Ovary (tissue), 9 donors: ENCODE data around the gene DCX. TPM values are rescaled to one million over a fixed set of nuclear protein-coding genes. Genes with fewer than 3 reads are reported as not detected.
"Not testable (repeated sequence)": the region's sequence is repeated elsewhere in the genome, so short reads cannot be mapped to it uniquely, and the experiment has no call there.

Experiments used
- DNase-seq, 5 donors: peaks; one replicate each; pipeline ENCODE4 v3.0.0-alpha.2; 2019 to 2020
- H3K27ac ChIP-seq, 2 donors: fragments of 200-600 bp; one replicate each; pipeline versions ENCODE4 v1.5.1 to v1.8.0; 2019 to 2022
- H3K27me3 ChIP-seq: fragments of 200-600 bp; one replicate; pipeline ENCODE4 v1.8.0; 2022
- H3K36me3 ChIP-seq: fragments of 200-600 bp; sonication (generic); one replicate; pipeline ENCODE4 v1.5.1; 2019
- H3K4me1 ChIP-seq: one replicate; pipeline ENCODE4 v1.8.1; 2013; ENCODE audit warnings: mild to moderate bottlenecking, moderate library complexity; ENCODE audit not compliant: insufficient read depth
- H3K4me3 ChIP-seq: fragments of 200-600 bp; sonication (generic); one replicate; pipeline ENCODE4 v1.5.1; 2017
- H3K9me3 ChIP-seq, 2 donors: fragments of 200-600 bp in 1 of 2; sonication (generic) in 1 of 2; one replicate each; pipeline versions ENCODE4 v1.5.1 to v1.8.1; 2013 to 2019; ENCODE audit warnings: mild to moderate bottlenecking in 1 of 2, moderate library complexity in 1 of 2
- EP300 ChIP-seq: sonication (generic); formaldehyde crosslinking; IDR thresholded peaks from one replicate; pipeline ENCODE4 v1.6.1; 2017; ENCODE audit warnings: antibody characterized with exemption
- POLR2A ChIP-seq: fragments of 450-650 bp; IDR thresholded peaks from one replicate; pipeline ENCODE4 v1.6.1; 2017; ENCODE audit warnings: antibody characterized with exemption, mild to moderate bottlenecking, moderate library complexity
- WGBS, 3 donors: extraction: QIAGEN DNeasy Blood & Tissue Kit in 1 of 3; methylation state at CpG; one replicate each; pipeline versions ENCODE4 v1.1.5 to v1.1.7; 2013 to 2017; 5-methylcytosine and 5-hydroxymethylcytosine counted together
- intact Hi-C, 4 donors: fragments of 100-400 bp; cut with DNase I; formaldehyde crosslinking; loops; one replicate each; pipeline versions ENCODE4 v1.11.0 to v1.15.1; 2022 to 2023
- polyA plus RNA-seq, 2 donors: library from polyadenylated mRNA; stranded (reverse); fragments of 200-250 nt in 1 of 2; fragments of 350-450 nt in 1 of 2; fragmentation: Illumina TruSeq in 1 of 2; extraction: RNeasy Lipid Tissue Mini Kit (QIAGEN cat#74804) in 1 of 2; gene quantifications; one replicate each; pipeline ENCODE4 v1.2.3, GENCODE V29; 2013 to 2014
- total RNA-seq, 7 donors: library from RNA; depleted of rRNA in 2 of 7; stranded (reverse); fragments of >200 nt in 2 of 7; fragmentation: NEBNext Ultra II Directional in 3 of 7; extraction: Animal tissue kit (Norgen Biotek cat#: 25700) in 3 of 7; gene quantifications; one replicate each; pipeline versions ENCODE4 v1.1.0 to v1.2.4, GENCODE V29; 2016 to 2023
- TF ChIP-seq, protein P1 (sequence below), 3 donors: fragments of 450-650 bp in 2 of 3; fragments of 200-600 bp in 1 of 3; IDR thresholded peaks; one replicate each; pipeline versions ENCODE4 v1.5.1 to v1.8.0; 2016 to 2022; ENCODE audit warnings: antibody characterized with exemption in 3 of 3, mild to moderate bottlenecking in 1 of 3
- donor health status: DM: no; HTN: no; CAD: no; lungs with moderate emphysema.
- donor health status: DM: no; HTN: no; CAD: no.
- donor health status: Bipolar disorder and iron deficiency.
- donor health status: DM: yes; HTN: yes; CAD: no.
- donor health status: DM: no; HTN: no; CAD: no.
- donor health status: DM: yes; HTN: yes; CAD: no.

The DCX gene
- total and polyA plus RNA-seq, 9 donors = 0.02 to 0.22 (median 0.09) TPM; not detected in 3

DNA sequence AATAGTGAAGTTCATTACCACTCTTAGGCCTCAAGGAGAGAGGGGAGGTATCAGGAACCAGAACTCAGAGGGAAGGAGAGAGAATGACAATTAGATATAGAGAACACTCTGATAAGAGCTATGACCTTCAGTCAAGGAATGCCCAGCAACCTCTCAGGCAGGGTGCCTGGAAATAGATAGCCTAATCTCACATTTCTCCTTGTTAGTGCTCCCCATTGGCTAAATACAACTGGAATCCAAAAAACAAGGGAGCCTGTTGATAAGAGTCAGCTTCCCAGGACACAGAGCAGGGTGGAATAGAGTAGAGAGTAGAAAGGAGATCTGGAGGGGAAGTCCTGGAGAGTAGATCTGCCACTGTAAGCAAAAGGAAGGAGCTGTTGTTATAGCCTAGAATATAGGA, 62.1 kb downstream of the DCX start:
- intact Hi-C loops = no loop called here
- Histone ChIP-seq H3K9me3 (no peaks in the 10 kb centered on the region), H3K36me3 (no peaks in the 10 kb centered on the region), H3K4me3 (no peak overlapping the region), H3K27ac (no peak overlapping the region), H3K27me3 (no peaks in the 10 kb centered on the region), H3K4me1 (no peaks in the 10 kb centered on the region)
- DNase-seq = no peak
- TF ChIP-seq EP300 (no peak), POLR2A (no peak)
- TF ChIP-seq, protein P1, sequence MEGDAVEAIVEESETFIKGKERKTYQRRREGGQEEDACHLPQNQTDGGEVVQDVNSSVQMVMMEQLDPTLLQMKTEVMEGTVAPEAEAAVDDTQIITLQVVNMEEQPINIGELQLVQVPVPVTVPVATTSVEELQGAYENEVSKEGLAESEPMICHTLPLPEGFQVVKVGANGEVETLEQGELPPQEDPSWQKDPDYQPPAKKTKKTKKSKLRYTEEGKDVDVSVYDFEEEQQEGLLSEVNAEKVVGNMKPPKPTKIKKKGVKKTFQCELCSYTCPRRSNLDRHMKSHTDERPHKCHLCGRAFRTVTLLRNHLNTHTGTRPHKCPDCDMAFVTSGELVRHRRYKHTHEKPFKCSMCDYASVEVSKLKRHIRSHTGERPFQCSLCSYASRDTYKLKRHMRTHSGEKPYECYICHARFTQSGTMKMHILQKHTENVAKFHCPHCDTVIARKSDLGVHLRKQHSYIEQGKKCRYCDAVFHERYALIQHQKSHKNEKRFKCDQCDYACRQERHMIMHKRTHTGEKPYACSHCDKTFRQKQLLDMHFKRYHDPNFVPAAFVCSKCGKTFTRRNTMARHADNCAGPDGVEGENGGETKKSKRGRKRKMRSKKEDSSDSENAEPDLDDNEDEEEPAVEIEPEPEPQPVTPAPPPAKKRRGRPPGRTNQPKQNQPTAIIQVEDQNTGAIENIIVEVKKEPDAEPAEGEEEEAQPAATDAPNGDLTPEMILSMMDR (IDR thresholded peaks at IDR 0.05) = no peak

DNA sequence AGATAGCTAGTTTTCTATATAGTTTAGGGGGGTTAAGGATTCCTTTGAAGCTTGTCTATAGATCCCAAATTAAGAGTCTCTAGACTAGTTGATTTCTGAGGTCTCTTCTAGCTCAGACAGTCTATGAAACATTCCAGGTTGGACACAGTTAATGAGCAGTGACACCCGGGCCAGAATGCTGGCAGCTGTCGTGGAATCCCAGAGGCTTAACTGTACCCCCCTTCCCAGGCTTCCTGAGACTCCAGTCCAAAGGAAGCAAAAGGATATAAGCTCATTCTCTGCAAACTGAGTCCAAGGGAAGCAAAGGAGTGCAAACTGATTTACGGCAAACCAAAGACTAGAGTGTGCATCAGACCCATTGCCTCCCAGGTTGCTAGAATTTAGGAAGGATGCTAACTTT, 62.9 kb downstream of the DCX start:
- WGBS, 3 donors = 41 to 55% (median 42%) methylated on average over 3 of the region's 3 CpGs
- Histone ChIP-seq H3K27ac (no peak overlapping the region), H3K4me3 (no peak overlapping the region), H3K9me3 (no peaks in the 10 kb centered on the region), H3K4me1 (no peaks in the 10 kb centered on the region), H3K36me3 (no peaks in the 10 kb centered on the region), H3K27me3 (no peaks in the 10 kb centered on the region)
- intact Hi-C loops = no loop called here
- TF ChIP-seq, protein P1 (IDR thresholded peaks at IDR 0.05) = no peak
- TF ChIP-seq EP300 (no peak), POLR2A (no peak)
- no peak for DNase-seq

DNA sequence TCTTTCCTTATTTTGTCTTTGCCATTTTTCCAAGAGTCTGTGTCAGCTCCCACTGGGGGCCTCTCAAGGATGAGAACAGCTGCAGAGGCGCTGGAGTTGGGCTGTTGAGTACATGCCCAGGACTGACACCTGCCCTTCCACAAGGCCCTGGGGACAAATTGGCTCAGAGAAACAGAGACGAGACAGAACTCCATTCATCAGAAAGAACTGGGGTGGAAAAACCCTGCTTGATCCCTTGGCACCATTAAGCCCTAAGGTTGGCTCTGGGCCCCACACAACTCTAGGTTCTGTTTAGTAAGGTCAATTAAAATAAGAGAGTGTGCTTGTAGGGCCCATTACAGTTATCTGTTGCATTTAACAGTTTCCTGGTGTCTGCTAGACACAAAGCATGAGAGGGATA, 63.6 kb downstream of the DCX start:
- Histone ChIP-seq H3K27me3 (no peaks in the 10 kb centered on the region), H3K36me3 (no peaks in the 10 kb centered on the region), H3K4me1 (no peaks in the 10 kb centered on the region), H3K9me3 (no peaks in the 10 kb centered on the region), H3K27ac (no peak overlapping the region), H3K4me3 (no peak overlapping the region)
- TF ChIP-seq, protein P1 (IDR thresholded peaks at IDR 0.05) = no peak
- TF ChIP-seq EP300 (no peak), POLR2A (no peak)
- intact Hi-C loops = no loop called here
- DNase-seq = no peak
- 47 to 68% (median 51%) methylated on average over 2 of the region's 2 CpGs for WGBS, 3 donors

DNA sequence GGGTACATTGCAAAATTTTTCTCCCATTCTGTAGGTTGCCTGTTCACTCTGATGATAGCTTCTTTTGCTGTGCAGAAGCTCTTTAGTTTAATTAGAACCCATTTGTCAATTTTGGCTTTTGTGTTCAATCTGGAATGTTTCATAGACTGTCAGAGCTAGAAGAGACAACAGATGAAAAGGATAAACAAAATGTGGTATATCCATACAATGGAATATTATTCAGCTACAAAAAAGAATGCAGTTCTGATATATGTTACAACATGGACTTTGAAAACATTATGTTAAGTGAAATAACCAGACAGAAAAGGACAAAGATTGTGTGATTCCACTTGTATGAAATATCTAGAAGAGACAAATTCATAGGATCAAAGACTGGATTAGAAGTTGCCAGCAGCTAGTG, 65.8 kb downstream of the DCX start:
- H3K4me3 ChIP-seq, H3K27ac ChIP-seq, H3K27me3 ChIP-seq, intact Hi-C loops, H3K36me3 ChIP-seq, H3K4me1 ChIP-seq, DNase-seq, H3K9me3 ChIP-seq: not testable (repeated sequence)

DNA sequence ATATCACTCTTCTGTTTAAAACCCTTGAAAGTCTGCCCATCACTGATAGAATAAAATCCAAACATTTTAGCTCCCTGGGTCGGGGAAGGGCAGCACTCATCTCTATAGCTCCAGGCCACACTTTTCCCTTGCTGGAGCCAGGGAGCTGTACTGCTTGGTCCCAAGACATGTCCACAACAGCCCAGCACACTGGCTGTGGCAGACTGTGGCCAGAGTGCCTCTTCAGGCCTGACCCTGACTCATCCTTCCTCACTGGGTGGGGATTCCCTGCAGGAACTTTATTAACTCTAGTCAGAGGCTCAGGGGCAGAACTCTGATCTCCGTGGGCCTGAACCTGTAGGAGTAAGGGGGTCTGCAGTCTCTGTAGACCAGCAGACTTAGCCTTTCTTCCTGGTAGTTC, 71.9 kb downstream of the DCX start:
- H3K4me1 ChIP-seq = no peaks in the 10 kb centered on the region
- H3K27me3 ChIP-seq = no peaks in the 10 kb centered on the region
- no peaks in the 10 kb centered on the region for H3K9me3 ChIP-seq
- no peaks in the 10 kb centered on the region for H3K36me3 ChIP-seq
- no peak for DNase-seq
- intact Hi-C loops = no loop called here
- H3K27ac ChIP-seq = no peak overlapping the region
- H3K4me3 ChIP-seq = no peak overlapping the region
- TF ChIP-seq POLR2A (no peak), EP300 (no peak)
- TF ChIP-seq, protein P1 (IDR thresholded peaks at IDR 0.05) = no peak
- WGBS, 3 donors = 54 to 70% (median 58%) methylated on average over 2 of the region's 2 CpGs
